Inferior parietal cortex (tissue), 1 donor: ENCODE measurements around the gene ANKRD13A.
"Not testable (repeated sequence)": the region's sequence is repeated elsewhere in the genome, so short reads cannot be mapped to it uniquely, and the experiment has no call there.

ENCODE experiments used
- DNase-seq: peaks from one replicate; pipeline ENCODE4 v3.0.0-alpha.2; 2016; ENCODE audit errors: extremely low spot score

Gene ANKRD13A

GRCh38 chr12:110006115-110006514, 6.9 kb downstream of the ANKRD13A start:
- no peak for DNase-seq

DNA sequence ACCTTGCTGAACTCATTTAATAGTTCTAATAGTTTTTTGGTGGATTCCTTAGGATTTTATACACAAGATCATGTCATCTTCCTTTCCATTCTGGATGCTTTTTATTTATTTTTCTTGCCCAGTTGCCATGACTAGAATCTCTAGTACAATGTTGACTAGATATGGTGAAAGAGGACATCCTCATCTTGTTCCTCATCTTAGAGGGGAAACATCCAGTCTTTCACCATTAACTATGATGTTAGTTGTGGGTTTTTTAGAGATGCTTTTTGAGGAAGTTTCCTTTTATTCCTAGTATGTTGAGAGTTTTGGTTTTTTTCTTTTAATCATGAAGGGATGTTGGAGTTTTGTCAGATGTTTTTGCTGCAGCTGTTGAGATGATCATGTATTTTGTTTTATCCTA, 8.7 kb downstream of the ANKRD13A start:
- DNase-seq: no peak

GRCh38 chr12:110008681-110009398, 9.6 kb downstream of the ANKRD13A start:
- DNase-seq: not testable (repeated sequence)

- DNase-seq: no peak
These were observed 11.9 kb downstream of the ANKRD13A start for GRCh38 chr12:110010853-110011723.

DNA sequence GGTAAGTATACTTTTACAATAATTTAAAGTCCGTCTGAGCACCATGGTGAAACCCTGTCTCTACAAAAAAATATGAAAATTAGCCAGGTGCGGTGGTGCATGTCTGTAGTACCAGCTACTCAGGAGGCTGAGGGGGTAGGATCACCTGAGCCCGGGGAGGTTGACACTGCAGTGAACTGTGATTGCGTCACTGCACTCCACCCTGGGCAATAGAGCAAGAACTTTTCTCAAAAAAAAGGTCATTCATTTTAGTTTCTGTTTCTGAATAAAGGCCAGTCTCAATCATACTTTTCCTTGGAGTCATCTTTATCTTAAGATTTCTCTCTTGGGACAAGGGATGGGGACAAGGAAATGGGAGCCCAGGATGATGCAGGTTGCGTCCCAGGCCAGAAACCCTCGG, 12.9 kb downstream of the ANKRD13A start:
- DNase-seq: no peak

- no peak for DNase-seq
These were observed 13.4 kb downstream of the ANKRD13A start for GRCh38 chr12:110012659-110013058.

- DNase-seq: no peak
These were observed 15.9 kb downstream of the ANKRD13A start for GRCh38 chr12:110015132-110015531.

DNA sequence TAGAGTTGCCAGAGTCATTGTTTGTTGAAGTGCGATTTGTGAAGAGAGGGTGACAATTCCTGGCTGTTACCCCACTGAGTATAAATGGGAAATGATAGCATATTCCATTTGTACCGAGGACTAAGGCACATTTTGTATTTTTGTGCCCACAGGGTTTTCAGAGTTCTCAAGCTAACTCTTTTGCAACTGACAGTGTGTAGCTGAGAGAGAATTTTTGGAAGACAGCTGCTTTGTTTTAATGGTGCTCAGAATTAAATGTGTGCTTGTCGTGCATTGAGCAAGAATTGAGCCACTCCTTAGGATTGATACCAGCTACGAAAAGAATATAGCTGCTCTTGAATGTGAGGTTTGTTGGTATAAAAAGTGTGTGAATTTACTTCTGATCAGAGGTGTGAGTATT, 21.7 kb downstream of the ANKRD13A start:
- peak; percentile 47 for DNase-seq

GRCh38 chr12:110023059-110023980, 24.1 kb downstream of the ANKRD13A start:
- DNase-seq: no peak

- DNase-seq: no peak
These were observed 24.8 kb downstream of the ANKRD13A start for GRCh38 chr12:110024051-110024450.

DNA sequence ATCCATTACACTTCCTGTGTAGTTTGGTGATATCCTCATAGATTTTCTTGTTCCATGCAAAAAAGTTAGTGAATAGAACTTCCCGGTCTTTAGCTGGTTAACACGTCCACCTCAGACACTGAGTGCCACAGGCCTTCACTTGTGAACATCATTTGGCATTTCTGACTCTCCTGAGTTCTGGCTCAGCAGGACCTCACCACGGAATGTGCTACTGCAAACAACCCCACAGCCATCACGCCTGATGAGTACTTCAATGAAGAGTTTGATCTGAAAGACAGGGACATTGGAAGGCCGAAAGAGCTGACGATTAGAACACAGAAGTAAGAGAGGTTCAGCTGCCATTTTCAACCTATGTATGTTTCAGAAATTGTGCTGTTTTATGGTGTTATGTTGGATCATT, 29.1 kb downstream of the ANKRD13A start:
- DNase-seq: no peak

GRCh38 chr12:110029290-110029815, 30.1 kb downstream of the ANKRD13A start:
- no peak for DNase-seq

DNA sequence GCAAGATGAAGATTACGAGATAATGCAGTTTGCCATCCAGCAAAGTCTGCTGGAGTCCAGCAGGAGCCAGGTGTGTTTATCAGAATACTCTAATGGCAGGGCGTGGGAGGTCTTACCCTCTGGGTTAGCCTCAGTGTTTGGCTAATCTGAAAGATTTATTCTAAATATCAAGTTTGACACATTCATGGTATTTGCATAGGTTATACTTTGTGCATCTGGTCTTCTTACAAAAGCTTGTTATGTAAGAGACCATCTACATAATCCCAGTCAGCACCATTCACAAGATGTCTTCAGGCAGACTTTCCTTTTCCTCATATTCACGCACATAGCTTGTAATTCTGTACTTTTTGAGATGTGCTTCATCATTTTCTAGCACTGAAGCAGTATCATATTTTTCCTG, 34.7 kb downstream of the ANKRD13A start:
- no peak for DNase-seq

- no peak for DNase-seq
These were observed 36.4 kb downstream of the ANKRD13A start for GRCh38 chr12:110035534-110036104.

- DNase-seq: no peak
These were observed 38.1 kb downstream of the ANKRD13A start for GRCh38 chr12:110037315-110037714.

DNA sequence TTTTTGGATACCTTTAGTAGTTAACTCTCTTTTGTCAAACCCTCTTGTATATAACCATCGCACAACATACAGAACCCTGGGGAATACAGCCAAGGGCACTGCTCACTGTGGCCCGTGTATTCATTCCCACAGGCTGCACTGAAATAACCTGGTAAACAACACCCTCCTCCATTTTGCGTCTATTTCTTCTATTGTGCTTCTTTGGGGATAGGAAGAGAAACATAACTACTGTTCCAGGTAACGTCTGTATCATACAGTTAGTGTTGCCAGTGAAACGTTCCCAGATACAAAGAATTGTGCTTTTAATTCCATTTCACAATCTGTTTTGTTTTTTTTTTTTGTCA, 39.5 kb downstream of the ANKRD13A start:
- no peak for DNase-seq

GRCh38 chr12:110039085-110039807, 40.0 kb downstream of the ANKRD13A start:
- DNase-seq: no peak

DNA sequence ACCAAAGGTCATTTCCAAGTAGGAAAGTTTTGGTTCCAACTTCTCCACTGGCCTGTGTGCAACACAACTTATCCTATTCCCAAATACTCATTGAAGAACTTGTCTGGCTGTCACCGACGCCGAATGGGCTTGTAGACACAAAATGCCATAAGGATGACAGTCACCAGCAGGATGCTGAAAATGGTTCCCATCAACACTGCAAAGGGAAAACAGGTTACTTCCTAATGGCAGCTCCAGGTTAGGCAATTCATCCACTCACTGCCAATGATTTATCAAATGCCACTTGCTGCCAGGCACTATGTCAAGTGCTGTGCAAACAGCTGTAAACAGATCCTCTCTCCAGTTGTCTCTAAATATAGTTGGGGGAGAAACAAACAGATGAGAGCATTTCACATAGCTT, 43.0 kb downstream of the ANKRD13A start:
- no peak for DNase-seq

- no peak for DNase-seq
These were observed 47.4 kb downstream of the ANKRD13A start for GRCh38 chr12:110046451-110047187.

DNA sequence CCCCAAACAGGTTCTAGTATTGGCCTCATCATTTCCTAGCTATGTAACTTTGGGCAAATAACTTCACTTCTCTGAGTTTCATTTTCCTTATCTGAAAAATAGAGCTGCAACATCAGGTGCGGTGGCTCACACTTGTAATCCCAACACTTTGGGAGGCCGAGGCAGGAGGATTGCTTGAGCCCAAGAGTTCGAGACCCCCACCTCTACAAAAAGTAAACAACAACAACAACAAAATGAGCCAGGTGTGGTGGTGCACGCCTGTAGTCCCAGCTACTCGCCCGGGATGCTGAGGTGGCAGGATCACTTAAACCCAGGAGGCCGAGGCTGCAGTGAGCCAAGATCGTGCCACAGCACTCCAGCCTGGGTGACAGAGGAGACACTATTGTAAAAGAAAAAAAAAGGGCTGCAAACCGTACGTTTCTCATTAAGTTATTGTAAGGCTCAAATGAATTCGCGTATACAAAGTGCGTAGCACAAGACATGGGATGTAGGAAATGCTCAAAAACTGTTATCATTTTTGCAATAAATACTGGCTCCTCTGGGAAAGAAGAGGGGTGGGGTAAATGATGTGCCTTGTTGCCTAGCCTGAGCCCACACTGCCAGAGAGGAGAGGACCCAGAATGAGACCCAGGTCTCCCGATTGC, 48.2 kb downstream of the ANKRD13A start:
- DNase-seq: no peak
